M059J (cell line): ENCODE results near the gene LYL1. TPM values are rescaled to one million over a fixed set of nuclear protein-coding genes. Genes with fewer than 3 reads are reported as not detected.

ENCODE experiments used
- DNase-seq: peaks from one replicate; pipeline ENCODE4 v3.0.0-alpha.2; 2012; ENCODE audit warnings: low read depth
- total RNA-seq: library from RNA; depleted of rRNA; stranded (reverse); fragments of >200 nt; shearing (Covaris generic); gene quantifications from 2 replicates; pipeline ENCODE4 v1.2.3, GENCODE V29; 2014

LYL1 gene
- total RNA-seq, 1 experiment from 2014 or later: not detected

- DNase-seq: peak; percentile 54
These were observed 9.9 kb downstream of the LYL1 start for GRCh38 chr19:13092606-13093235.

GRCh38 chr19:13092158-13092543 is 10.5 kb downstream of the LYL1 start:
- DNase-seq: no peak

GRCh38 chr19:13091400-13092157 is 11.1 kb downstream of the LYL1 start:
- DNase-seq: peak; percentile 38

GRCh38 chr19:13090511-13091231 is 12.0 kb downstream of the LYL1 start:
- no peak for DNase-seq

- no peak for DNase-seq
These were observed 12.7 kb downstream of the LYL1 start for GRCh38 chr19:13089857-13090507.

- DNase-seq: peak; percentile 25
These were observed 13.4 kb downstream of the LYL1 start for GRCh38 chr19:13089139-13089856.

GRCh38 chr19:13087795-13088537 is 14.7 kb downstream of the LYL1 start:
- no peak for DNase-seq

GRCh38 chr19:13087295-13087694 is 15.4 kb downstream of the LYL1 start:
- no peak for DNase-seq

GRCh38 chr19:13086341-13086740 is 16.3 kb downstream of the LYL1 start:
- no peak for DNase-seq

- no peak for DNase-seq
These were observed 17.0 kb downstream of the LYL1 start for GRCh38 chr19:13085666-13086065.

GRCh38 chr19:13083627-13084026 is 19.0 kb downstream of the LYL1 start:
- no peak for DNase-seq

- no peak for DNase-seq
These were observed 19.7 kb downstream of the LYL1 start for GRCh38 chr19:13083008-13083404.

GRCh38 chr19:13082192-13083007 is 20.3 kb downstream of the LYL1 start:
- peak; percentile 23 for DNase-seq

GRCh38 chr19:13079542-13079986 is 23.1 kb downstream of the LYL1 start:
- DNase-seq: peak; percentile 24

- peak; percentile 16 for DNase-seq
These were observed 23.6 kb downstream of the LYL1 start for GRCh38 chr19:13078897-13079541.

- DNase-seq: no peak
These were observed 24.3 kb downstream of the LYL1 start for GRCh38 chr19:13078381-13078780.

- DNase-seq: no peak
These were observed 25.4 kb downstream of the LYL1 start for GRCh38 chr19:13077240-13077639.

- no peak for DNase-seq
These were observed 25.9 kb downstream of the LYL1 start for GRCh38 chr19:13076787-13077186.

- no peak for DNase-seq
These were observed 26.3 kb downstream of the LYL1 start for GRCh38 chr19:13076320-13076719.
